C1 segment of cervical spinal cord (tissue), 14 donors: ENCODE results near the gene EPRS1.
"Not testable (repeated sequence)": the region's sequence is repeated elsewhere in the genome, so short reads cannot be mapped to it uniquely, and the experiment has no call there.

ENCODE experiments used
- DNase-seq, 14 donors: peaks; one replicate each; lab custom pipeline; 2025; lab: John Stamatoyannopoulos, UW

The EPRS1 gene

GRCh38 chr1:220038640-220039039, 7.7 kb downstream of the EPRS1 start:
- DNase-seq = no peak

DNA sequence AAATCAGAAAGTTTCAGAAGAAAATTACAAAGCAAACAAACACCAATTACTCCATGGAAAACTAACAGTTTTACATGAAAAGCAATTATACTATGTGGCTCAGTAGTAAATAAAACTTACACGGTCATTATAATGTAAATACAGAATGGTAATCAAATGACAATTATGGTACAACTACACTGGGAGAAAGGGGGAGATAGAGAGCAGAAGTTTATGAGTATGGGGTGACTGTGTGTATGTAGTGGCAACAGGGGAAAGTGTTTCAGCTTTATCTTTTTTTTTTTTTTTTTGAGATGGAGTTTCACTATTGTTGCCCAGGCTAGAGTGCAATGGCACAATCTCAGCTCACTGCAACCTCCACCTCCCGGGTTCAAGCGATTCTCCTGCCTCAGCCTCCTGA, 8.5 kb downstream of the EPRS1 start:
- not testable (repeated sequence) for DNase-seq

DNA sequence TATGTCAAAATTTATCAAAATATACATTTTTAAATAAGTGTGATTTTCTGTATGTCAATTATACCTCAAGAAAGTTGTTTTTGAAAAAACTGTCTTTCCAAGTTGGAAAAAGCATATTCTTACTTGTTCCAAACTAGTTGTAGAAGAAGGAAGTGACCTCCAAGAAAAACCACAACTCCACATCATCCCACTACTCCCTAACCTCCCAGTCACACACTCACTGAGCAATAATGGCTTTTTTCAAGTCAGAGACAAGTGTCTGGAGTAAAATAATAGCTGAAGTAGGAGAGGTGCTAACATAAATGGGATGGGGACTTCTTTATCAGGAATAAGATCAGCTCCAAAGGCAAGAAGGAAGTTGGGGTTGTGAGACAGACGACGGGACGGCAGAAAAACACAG, 13.4 kb downstream of the EPRS1 start:
- no peak for DNase-seq

GRCh38 chr1:220031287-220031686, 15.0 kb downstream of the EPRS1 start:
- DNase-seq = no peak

GRCh38 chr1:220028346-220028895, 17.9 kb downstream of the EPRS1 start:
- peak in 1 of 14 donors; percentile 4 for DNase-seq

- DNase-seq = no peak
Observed at GRCh38 chr1:220019071-220019470, 27.2 kb downstream of the EPRS1 start.

DNA sequence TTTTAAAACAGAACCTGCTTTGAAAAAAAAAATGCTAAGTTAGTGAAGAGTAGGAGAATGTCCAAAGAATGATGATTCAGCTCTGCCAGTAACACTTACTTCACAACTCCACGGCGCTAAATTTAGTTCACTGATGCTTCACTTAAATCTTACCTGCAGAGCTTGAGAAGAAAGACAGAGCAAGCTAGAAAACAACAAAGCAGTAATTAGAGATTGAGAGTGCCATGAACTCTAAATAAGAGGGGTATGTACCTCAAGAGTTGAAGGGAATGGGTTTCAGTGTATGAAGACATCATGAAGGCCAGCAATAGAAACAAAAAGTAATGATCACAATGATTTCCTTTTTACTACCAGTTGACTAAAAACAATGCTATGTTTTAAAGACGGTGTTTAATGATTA, 32.8 kb downstream of the EPRS1 start:
- no peak for DNase-seq

DNA sequence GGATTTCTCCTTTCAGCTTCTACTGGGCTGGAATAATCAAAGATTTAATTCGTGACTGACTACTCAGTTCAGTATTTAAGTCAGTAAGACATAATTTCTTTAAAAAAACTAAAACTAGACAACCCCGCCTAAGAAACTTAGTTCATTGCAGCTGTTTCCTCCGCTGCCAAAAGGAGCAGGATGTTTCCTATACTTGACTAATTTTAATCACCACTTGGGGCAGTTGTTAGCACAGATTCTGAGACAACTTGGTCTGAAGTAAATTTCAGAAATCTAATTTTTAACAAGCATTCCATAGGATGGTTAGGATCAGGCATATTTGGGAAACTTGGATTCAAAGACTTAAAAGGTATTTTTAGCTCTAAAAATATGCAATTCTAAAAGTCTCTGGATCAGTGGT, 34.0 kb downstream of the EPRS1 start:
- DNase-seq = no peak

DNA sequence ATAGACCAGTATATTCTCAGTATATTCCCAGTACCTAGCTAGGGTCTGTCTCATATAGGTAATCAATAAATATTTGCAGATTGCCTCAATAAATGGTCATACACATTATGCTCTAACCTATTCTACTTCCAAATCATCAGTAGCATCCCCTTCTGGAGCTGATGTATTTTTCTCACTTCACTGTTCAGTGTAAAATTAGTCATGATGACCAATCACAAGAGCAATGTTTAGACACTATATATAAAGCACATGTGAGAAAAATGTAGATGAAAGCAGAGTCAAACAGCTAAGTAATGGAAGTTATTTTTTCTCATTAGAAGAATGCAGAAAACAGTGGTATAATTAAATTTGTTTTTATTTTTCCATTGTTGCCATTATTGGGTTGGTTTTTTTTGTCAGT, 34.7 kb downstream of the EPRS1 start:
- DNase-seq = no peak

GRCh38 chr1:220007438-220007837, 38.9 kb downstream of the EPRS1 start:
- no peak for DNase-seq

- DNase-seq = no peak
Observed at GRCh38 chr1:220005489-220005888, 40.8 kb downstream of the EPRS1 start.

DNA sequence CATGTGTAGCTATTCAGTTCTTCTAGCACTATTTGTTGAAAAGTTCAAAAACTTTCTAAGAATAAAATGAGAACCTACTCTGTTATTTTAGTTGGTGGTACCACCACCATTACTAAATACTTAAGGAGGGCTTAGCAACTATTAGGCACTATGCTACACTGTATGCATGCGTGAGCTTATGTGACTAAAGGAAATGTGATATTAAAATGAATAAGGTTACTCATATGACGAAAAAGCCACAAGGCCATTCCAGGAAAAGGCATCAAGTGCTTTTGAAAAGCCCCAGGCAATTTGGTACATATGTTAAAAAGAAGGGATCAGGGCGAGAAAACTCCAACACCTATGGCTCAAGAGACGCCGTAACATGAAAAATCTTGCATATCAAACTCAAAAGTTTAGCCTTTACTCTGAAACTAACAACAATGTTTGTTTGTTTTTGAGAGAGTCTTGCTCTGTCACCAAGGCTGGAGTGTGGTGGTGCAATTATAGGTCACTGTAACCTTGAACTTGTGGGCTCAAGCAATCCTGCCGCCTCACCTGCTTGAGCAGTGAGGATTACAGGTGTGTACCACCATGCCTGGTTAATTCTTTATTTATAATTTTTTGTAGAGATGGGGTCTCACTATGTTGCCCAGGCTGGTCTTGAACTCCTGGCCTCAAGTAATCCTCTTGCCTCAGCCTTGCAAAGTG, 42.5 kb downstream of the EPRS1 start:
- no peak for DNase-seq

DNA sequence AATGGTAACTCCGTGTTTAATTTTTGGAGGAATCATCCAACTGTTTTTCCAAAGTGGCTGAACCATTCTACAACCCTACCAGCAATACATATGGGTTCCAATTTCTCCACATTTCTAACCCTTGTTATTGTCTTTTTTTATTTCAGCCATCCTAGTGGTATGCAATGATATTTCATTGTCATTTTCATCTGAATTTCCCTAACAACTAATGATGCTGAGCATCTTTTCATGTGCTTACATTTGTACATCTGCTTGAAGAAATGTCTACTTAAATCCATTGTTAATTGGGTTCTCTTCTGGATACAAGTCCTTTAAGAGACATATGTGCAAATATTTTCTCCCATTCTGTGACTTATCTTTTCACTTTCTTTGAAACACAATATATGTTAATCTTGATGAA, 43.3 kb downstream of the EPRS1 start:
- DNase-seq = no peak

DNA sequence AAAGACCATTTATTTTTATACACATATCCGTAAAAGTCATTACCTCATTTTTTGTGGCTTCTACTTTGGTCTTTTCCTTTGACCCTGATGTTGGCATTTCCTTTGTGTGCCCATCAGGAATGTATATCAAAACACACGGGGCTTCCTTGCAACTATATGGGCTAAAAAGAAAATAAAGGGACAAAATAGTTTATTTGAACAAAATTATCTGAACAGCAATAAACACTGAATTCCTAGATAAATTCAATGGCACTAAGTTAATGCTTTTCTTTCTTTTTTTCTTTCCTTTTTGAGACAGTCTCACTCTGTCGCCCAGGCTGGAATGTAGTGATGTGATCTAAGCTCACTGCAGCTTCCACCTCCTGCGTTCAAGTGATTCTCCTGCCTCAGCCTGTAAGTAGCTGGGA, 45.2 kb downstream of the EPRS1 start:
- no peak for DNase-seq

- DNase-seq = no peak
Observed at GRCh38 chr1:219999821-220000220, 46.5 kb downstream of the EPRS1 start.
